Endothelial cell of umbilical vein (primary cell): ENCODE results near the gene PARS2. TPM values are rescaled to one million over a fixed set of nuclear protein-coding genes. Genes with fewer than 3 reads are reported as not detected.

ENCODE experiments used
- BruUV-seq: library from RNA; stranded (reverse); fragments of 400-500 nt; replicated peaks from 2 replicates; lab custom pipeline; 2021; lab: Mats Ljungman, UMichigan
- CTCF ChIA-PET: fragments of 300-600, 350-600 bp; sonication (Branson Sonifier 250); formaldehyde crosslinking; loops from one replicate; lab custom pipeline; 2021; ENCODE audit warnings: antibody characterized with exemption, inconsistent platforms; lab: Charles Lee
- POLR2A ChIA-PET: fragments of 300-600, 350-600 bp; sonication (Branson Sonifier 250); formaldehyde crosslinking; loops from one replicate; lab custom pipeline; 2021; ENCODE audit warnings: antibody characterized with exemption, inconsistent platforms; lab: Charles Lee
- DNase-seq: peaks from one replicate; pipeline ENCODE4 v3.0.0-alpha.2; 2011; ENCODE audit warnings: low read depth, low spot score
- FAIRE-seq: peaks from 2 replicates; lab custom pipeline; 2011; peaks lifted over from hg19 to GRCh38; lab: Jason Lieb, UNC
- H2AFZ ChIP-seq: 2 replicates; pipeline ENCODE4 v1.6.0; 2012; ENCODE audit warnings: low read depth, low read length, control low read depth, inconsistent platforms
- H3K27ac ChIP-seq: 2 replicates; pipeline ENCODE4 v1.5.1; 2011; ENCODE audit warnings: low read depth, mild to moderate bottlenecking, control low read depth, low read length, moderate library complexity; ENCODE audit not compliant: insufficient read depth
- H3K27me3 ChIP-seq, 2 experiments: 2 replicates each; pipeline versions ENCODE4 v1.6.0 to v1.6.1; 2011; ENCODE audit warnings: low read length in 2 of 2, mixed read lengths in 1 of 2; ENCODE audit not compliant: control insufficient read depth in 2 of 2, insufficient read depth in 2 of 2
- H3K36me3 ChIP-seq, 2 experiments: 2 replicates in 1 of 2; 3 replicates in 1 of 2; pipeline ENCODE4 v1.5.1; 2011; ENCODE audit warnings: low read length in 2 of 2, mild to moderate bottlenecking in 1 of 2, moderate library complexity in 1 of 2; ENCODE audit not compliant: control insufficient read depth in 2 of 2, insufficient read depth in 2 of 2; ENCODE audit errors: extremely low read depth in 1 of 2
- H3K4me1 ChIP-seq: 3 replicates; pipeline ENCODE4 v1.5.1; 2011; ENCODE audit warnings: mild to moderate bottlenecking, low read length; ENCODE audit not compliant: control insufficient read depth, insufficient read depth; ENCODE audit errors: extremely low read depth
- H3K4me2 ChIP-seq: 2 replicates; pipeline ENCODE4 v1.6.1; 2011; ENCODE audit warnings: low read length, control low read depth, mixed read lengths; ENCODE audit not compliant: insufficient read depth
- H3K4me3 ChIP-seq, 3 experiments: fragments of 200-600 bp in 1 of 3; sonication (generic), shearing (Covaris generic) in 1 of 3; replicated peaks in 1 of 3; 2 replicates each; pipeline ENCODE4 v1.5.1; 2011 to 2016; ENCODE audit warnings: control low read depth in 3 of 3, low read length in 3 of 3, mild to moderate bottlenecking in 2 of 3, inconsistent platforms in 1 of 3, low read depth in 1 of 3, moderate library complexity in 1 of 3; ENCODE audit not compliant: insufficient read depth in 1 of 3
- H3K79me2 ChIP-seq: 2 replicates; pipeline ENCODE4 v1.6.0; 2012; ENCODE audit warnings: low read length, inconsistent platforms; ENCODE audit not compliant: control insufficient read depth, insufficient read depth
- H3K9ac ChIP-seq: replicated peaks from 2 replicates; pipeline ENCODE3; 2011; ENCODE audit warnings: low read length, control low read depth; ENCODE audit not compliant: insufficient read depth; ENCODE audit errors: extremely low read depth
- H3K9me1 ChIP-seq: replicated peaks from 3 replicates; pipeline ENCODE4 v1.6.0; 2011; ENCODE audit warnings: mild to moderate bottlenecking, low read length; ENCODE audit not compliant: control insufficient read depth, insufficient read depth; ENCODE audit errors: extremely low read depth
- H3K9me3 ChIP-seq: replicated peaks from 2 replicates; pipeline ENCODE4 v1.5.1; 2012; ENCODE audit warnings: low read length, inconsistent platforms; ENCODE audit not compliant: control insufficient read depth, insufficient read depth
- H4K20me1 ChIP-seq: replicated peaks from 2 replicates; pipeline ENCODE3; 2011; ENCODE audit warnings: mild to moderate bottlenecking, low read length; ENCODE audit not compliant: control insufficient read depth, insufficient read depth; ENCODE audit errors: extremely low read depth
- EZH2 ChIP-seq: IDR thresholded peaks from 2 replicates; pipeline ENCODE4 v1.6.1; 2012; ENCODE audit warnings: borderline replicate concordance, low read depth, mild to moderate bottlenecking, moderate library complexity, low read length, inconsistent platforms; ENCODE audit not compliant: severe bottlenecking
- FOS ChIP-seq: IDR thresholded peaks from 2 replicates; pipeline ENCODE4 v1.6.1; 2011; ENCODE audit warnings: mild to moderate bottlenecking, low read length, moderate library complexity, borderline replicate concordance; ENCODE audit not compliant: insufficient read depth
- GATA2 ChIP-seq: IDR thresholded peaks from 2 replicates; pipeline ENCODE4 v1.7.0; 2011; ENCODE audit warnings: low read depth, mild to moderate bottlenecking, moderate library complexity, mixed read lengths, low read length; ENCODE audit not compliant: insufficient read length, insufficient read depth
- JUN ChIP-seq: IDR thresholded peaks from 2 replicates; pipeline ENCODE4 v1.6.1; 2011; ENCODE audit warnings: borderline replicate concordance, low read depth; ENCODE audit not compliant: insufficient read length, insufficient read depth
- MAX ChIP-seq: IDR thresholded peaks from 2 replicates; pipeline ENCODE4 v1.6.1; 2011; ENCODE audit not compliant: insufficient read depth, insufficient read length
- MYC ChIP-seq: IDR thresholded peaks from one replicate; pipeline ENCODE4 v1.6.1; 2011; ENCODE audit warnings: mild to moderate bottlenecking, low read depth, low read length
- POLR2A ChIP-seq: IDR thresholded peaks from 2 replicates; pipeline ENCODE4 v1.6.1; 2012; ENCODE audit warnings: low read depth, mild to moderate bottlenecking, control low read depth, low read length
- POLR2AphosphoS5 ChIP-seq: IDR thresholded peaks from 2 replicates; pipeline ENCODE4 v1.6.1; 2012; ENCODE audit warnings: low read depth, mild to moderate bottlenecking, control low read depth, low read length, moderate library complexity; ENCODE audit not compliant: insufficient read depth
- dilution Hi-C: fragments of 300-500 bp; cut with MboI; formaldehyde crosslinking; loops from one replicate; pipeline ENCODE4 v1.15.0; 2019; ENCODE audit warnings: low sequenced_read_pairs; ENCODE audit not compliant: extremely low pct_ligation_motif_present
- intact Hi-C: fragments of 100-400 bp; cut with micrococcal nuclease; formaldehyde crosslinking; loops from one replicate; pipeline ENCODE4 v1.10.0; 2022
- polyA plus RNA-seq, 4 experiments: library from polyadenylated mRNA; depleted of rRNA in 3 of 4; stranded (reverse) in 3 of 4; unstranded in 1 of 4; fragments of >200 nt; gene quantifications; 2 replicates each; pipeline versions ENCODE4 v1.2.1 to v1.2.3, GENCODE V29; 2011 to 2012; ENCODE audit warnings: missing spikeins in 1 of 4
- total RNA-seq: library from RNA; stranded (reverse); gene quantifications from 2 replicates; pipeline ENCODE4 v1.2.3, GENCODE V29; 2021
- TF ChIP-seq, protein P1 (sequence below), 2 donors: IDR thresholded peaks; 1 replicate in 1 of 2; 2 replicates in 1 of 2; pipeline ENCODE4 v1.5.1; 2011; ENCODE audit warnings: low read length in 2 of 2, mild to moderate bottlenecking in 2 of 2, moderate library complexity in 2 of 2, control low read depth in 1 of 2, inconsistent platforms in 1 of 2, low read depth in 1 of 2; ENCODE audit not compliant: insufficient read depth in 1 of 2; ENCODE audit errors: extremely low read depth in 1 of 2

The PARS2 gene
- total and polyA plus RNA-seq, 2 donors (not counting 3 experiments of a cell fraction or from before 2014, with no cell fraction given) = 2.0 to 3.8 TPM

DNA sequence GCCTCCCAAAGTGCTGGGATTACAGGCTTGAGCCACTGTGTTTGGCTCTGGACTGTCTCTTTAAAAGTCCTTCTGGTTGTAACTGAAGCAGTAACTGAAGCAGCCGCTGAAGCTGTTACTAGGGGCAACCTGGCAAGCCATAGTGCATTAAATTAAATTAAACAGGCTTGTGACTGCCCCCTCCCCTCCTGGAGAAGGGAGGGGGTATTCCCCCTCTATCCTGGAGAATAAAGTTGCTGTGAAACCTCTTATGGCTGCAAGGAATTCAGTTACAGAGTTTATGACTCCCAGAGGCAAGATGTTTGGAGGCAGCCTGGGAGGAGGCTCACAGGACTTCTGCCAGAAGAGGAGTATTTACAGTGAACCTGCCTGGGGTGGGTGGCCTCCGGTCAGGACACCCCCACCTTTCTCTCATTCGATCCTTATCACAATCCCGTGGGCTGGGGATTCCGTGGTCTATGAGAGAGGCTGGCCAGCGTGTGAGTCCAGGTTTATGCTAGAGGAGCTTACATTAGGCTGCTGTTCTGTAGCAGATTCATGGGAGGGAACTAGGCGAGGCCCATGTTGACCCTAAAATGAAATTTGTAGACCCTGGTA, 28.5 kb upstream of the PARS2 start:
- ChIA-PET POLR2A (no interaction called here), CTCF (interaction anchor here (0.7 to 2.0 kb wide), 10 partner anchors 8 to 932 kb away, joined by 3 to 10 read pairs (median 4); partner anchors contain the start of gene TTC22)
- no TSS peak for BruUV-seq
- FAIRE-seq (no peak), DNase-seq (no peak)
- dilution Hi-C loops = no loop called here
- H3K9ac ChIP-seq = no peak overlapping the region
- peaks cover 2% of the 10 kb centered on the region in 2 experiments for H3K27me3 ChIP-seq
- no peaks in the 10 kb centered on the region for H3K9me1 ChIP-seq
- H2AFZ ChIP-seq = no peak overlapping the region
- no peaks in the 10 kb centered on the region for H3K9me3 ChIP-seq
- H3K4me1 ChIP-seq = no peaks in the 10 kb centered on the region
- no peaks in the 10 kb centered on the region for H3K36me3 ChIP-seq
- H3K4me2 ChIP-seq = no peak overlapping the region
- H3K4me3 ChIP-seq = no peak overlapping the region
- no peaks in the 10 kb centered on the region for H4K20me1 ChIP-seq
- TF ChIP-seq FOS (no peak), EZH2 (no peak), POLR2AphosphoS5 (no peak), MAX (no peak), GATA2 (no peak), MYC (no peak), POLR2A (no peak), JUN (no peak)
- TF ChIP-seq, protein P1, sequence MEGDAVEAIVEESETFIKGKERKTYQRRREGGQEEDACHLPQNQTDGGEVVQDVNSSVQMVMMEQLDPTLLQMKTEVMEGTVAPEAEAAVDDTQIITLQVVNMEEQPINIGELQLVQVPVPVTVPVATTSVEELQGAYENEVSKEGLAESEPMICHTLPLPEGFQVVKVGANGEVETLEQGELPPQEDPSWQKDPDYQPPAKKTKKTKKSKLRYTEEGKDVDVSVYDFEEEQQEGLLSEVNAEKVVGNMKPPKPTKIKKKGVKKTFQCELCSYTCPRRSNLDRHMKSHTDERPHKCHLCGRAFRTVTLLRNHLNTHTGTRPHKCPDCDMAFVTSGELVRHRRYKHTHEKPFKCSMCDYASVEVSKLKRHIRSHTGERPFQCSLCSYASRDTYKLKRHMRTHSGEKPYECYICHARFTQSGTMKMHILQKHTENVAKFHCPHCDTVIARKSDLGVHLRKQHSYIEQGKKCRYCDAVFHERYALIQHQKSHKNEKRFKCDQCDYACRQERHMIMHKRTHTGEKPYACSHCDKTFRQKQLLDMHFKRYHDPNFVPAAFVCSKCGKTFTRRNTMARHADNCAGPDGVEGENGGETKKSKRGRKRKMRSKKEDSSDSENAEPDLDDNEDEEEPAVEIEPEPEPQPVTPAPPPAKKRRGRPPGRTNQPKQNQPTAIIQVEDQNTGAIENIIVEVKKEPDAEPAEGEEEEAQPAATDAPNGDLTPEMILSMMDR (IDR thresholded peaks at IDR 0.05; ENCODE audit: extremely low read depth in 1 of 2, insufficient read depth in 1 of 2, low read depth in 1 of 2, low read length in 2 of 2) = no peak
- H3K79me2 ChIP-seq = no peaks in the 10 kb centered on the region
- intact Hi-C loops = loop anchor here (1.0 to 5.0 kb wide), 3 partner anchors 120 to 722 kb away; no protein-coding TSS in a partner anchor
- no peak overlapping the region for H3K27ac ChIP-seq
